ENCODE results near the gene LIPA. TPM values are rescaled to one million over a fixed set of nuclear protein-coding genes. Genes with fewer than 3 reads are reported as not detected.
A peak's percentile ranks its signal among the peaks of the same experiment; 100 is the strongest.

Gene LIPA
- total and polyA plus RNA-seq, 4 donors: 57.7 to 113 (median 66.2) TPM

DNA sequence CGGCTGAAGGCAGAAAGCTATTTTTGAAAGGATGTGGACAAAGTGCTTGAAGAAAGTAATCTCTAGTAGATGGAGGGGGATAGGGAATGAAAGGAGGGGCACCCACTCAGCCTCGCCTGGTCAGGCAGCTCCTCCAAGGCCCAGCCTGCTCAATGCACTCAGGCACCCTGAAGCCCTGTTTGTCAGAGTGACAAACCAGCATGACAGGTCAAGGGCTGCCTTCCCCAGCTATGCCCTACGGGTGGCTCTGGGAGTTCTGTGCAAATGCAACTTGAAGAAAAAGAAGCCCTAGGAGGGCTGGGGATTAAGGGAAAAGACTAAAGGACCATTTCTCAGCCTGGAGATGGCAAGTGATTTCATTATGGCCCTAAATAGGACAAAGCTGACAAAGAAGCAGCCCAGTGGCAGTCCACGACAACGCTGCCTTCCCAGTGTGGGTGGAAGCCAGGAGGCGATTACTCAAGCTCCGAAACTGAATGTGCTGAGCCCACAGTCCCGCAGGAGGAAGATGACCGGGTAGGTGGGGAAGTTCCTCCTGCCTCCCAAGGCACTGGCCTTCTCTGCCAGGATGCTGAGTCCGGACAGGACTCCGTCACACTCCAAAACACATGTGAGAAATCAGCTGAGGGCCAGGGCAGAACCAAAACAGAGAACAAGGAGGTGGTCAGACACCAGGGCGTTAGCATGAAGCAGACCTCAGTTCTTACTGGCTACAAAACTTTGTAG lies 16.3 kb downstream of the LIPA start:
- peaks cover 12% of the 10 kb centered on the region for H3K36me3 ChIP-seq (ENCODE audit: control insufficient read depth, insufficient read depth, low read length)
- DNase-seq (ENCODE audit: low read depth in 4 of 6, low spot score in 6 of 6): peak in 1 of 6 donors; percentile 32
- H3K4me1 ChIP-seq (ENCODE audit: control insufficient read depth, insufficient read depth, low read length): no peaks in the 10 kb centered on the region
- WGBS (ENCODE audit: insufficient coverage): 55% methylated on average over 10 of the region's 12 CpGs
- no peaks in the 10 kb centered on the region for H3K27me3 ChIP-seq (ENCODE audit: control insufficient read depth, insufficient read depth, low read length)
- H3K27ac ChIP-seq (ENCODE audit: low read depth, low read length): no peak overlapping the region
- no peak overlapping the region for H3K4me3 ChIP-seq (ENCODE audit: low read depth, low read length)
- H3K9me3 ChIP-seq (ENCODE audit: control insufficient read depth, insufficient read depth, low read length): no peaks in the 10 kb centered on the region

- no peak overlapping the region for H3K4me3 ChIP-seq (ENCODE audit: low read depth, low read length)
These were observed 18.5 kb downstream of the LIPA start for GRCh38 chr10:89233033-89233432.

GRCh38 chr10:89228962-89229361 lies 22.6 kb downstream of the LIPA start:
- Histone ChIP-seq H3K9me3 (ENCODE audit: control insufficient read depth, insufficient read depth, low read length) (no peaks in the 10 kb centered on the region), H3K4me1 (ENCODE audit: control insufficient read depth, insufficient read depth, low read length) (no peaks in the 10 kb centered on the region), H3K4me3 (ENCODE audit: low read depth, low read length) (no peak overlapping the region)

More at GRCh38 chr10:89233033-89233432, 18.5 kb downstream of the LIPA start:
- Histone ChIP-seq H3K27me3 (ENCODE audit: control insufficient read depth, insufficient read depth, low read length) (no peaks in the 10 kb centered on the region), H3K27ac (ENCODE audit: low read depth, low read length) (no peak overlapping the region), H3K36me3 (ENCODE audit: control insufficient read depth, insufficient read depth, low read length) (peaks cover 5% of the 10 kb centered on the region), H3K4me1 (ENCODE audit: control insufficient read depth, insufficient read depth, low read length) (no peaks in the 10 kb centered on the region), H3K9me3 (ENCODE audit: control insufficient read depth, insufficient read depth, low read length) (no peaks in the 10 kb centered on the region)
- WGBS (ENCODE audit: insufficient coverage): 22% methylated on average over 1 of the region's 2 CpGs
- peak in 1 of 6 donors; percentile 13 for DNase-seq (ENCODE audit: low read depth in 4 of 6, low spot score in 6 of 6)

GRCh38 chr10:89228146-89228545 lies 23.4 kb downstream of the LIPA start:
- no peaks in the 10 kb centered on the region for H3K27me3 ChIP-seq (ENCODE audit: control insufficient read depth, insufficient read depth, low read length)
- H3K27ac ChIP-seq (ENCODE audit: low read depth, low read length): no peak overlapping the region
- WGBS (ENCODE audit: insufficient coverage): 69% methylated on average over 2 of the region's 3 CpGs
- H3K9me3 ChIP-seq (ENCODE audit: control insufficient read depth, insufficient read depth, low read length): no peaks in the 10 kb centered on the region
- no peaks in the 10 kb centered on the region for H3K4me1 ChIP-seq (ENCODE audit: control insufficient read depth, insufficient read depth, low read length)
- H3K4me3 ChIP-seq (ENCODE audit: low read depth, low read length): no peak overlapping the region
- DNase-seq (ENCODE audit: low read depth in 4 of 6, low spot score in 6 of 6): no peak
- peaks cover 3% of the 10 kb centered on the region for H3K36me3 ChIP-seq (ENCODE audit: control insufficient read depth, insufficient read depth, low read length)

More at GRCh38 chr10:89228962-89229361, 22.6 kb downstream of the LIPA start:
- peaks cover 3% of the 10 kb centered on the region for H3K36me3 ChIP-seq (ENCODE audit: control insufficient read depth, insufficient read depth, low read length)
- no peak overlapping the region for H3K27ac ChIP-seq (ENCODE audit: low read depth, low read length)
- DNase-seq (ENCODE audit: low read depth in 4 of 6, low spot score in 6 of 6): no peak
- no peaks in the 10 kb centered on the region for H3K27me3 ChIP-seq (ENCODE audit: control insufficient read depth, insufficient read depth, low read length)

- no CpG with 5 or more reads among the region's 1 CpG for WGBS (ENCODE audit: insufficient coverage)
- Histone ChIP-seq H3K36me3 (ENCODE audit: control insufficient read depth, insufficient read depth, low read length) (peaks cover 3% of the 10 kb centered on the region), H3K27me3 (ENCODE audit: control insufficient read depth, insufficient read depth, low read length) (no peaks in the 10 kb centered on the region), H3K4me3 (ENCODE audit: low read depth, low read length) (no peak overlapping the region), H3K27ac (ENCODE audit: low read depth, low read length) (no peak overlapping the region), H3K4me1 (ENCODE audit: control insufficient read depth, insufficient read depth, low read length) (no peaks in the 10 kb centered on the region), H3K9me3 (ENCODE audit: control insufficient read depth, insufficient read depth, low read length) (no peaks in the 10 kb centered on the region)
- no peak for DNase-seq (ENCODE audit: low read depth in 4 of 6, low spot score in 6 of 6)
These were observed 24.7 kb downstream of the LIPA start for GRCh38 chr10:89226891-89227290.

DNA sequence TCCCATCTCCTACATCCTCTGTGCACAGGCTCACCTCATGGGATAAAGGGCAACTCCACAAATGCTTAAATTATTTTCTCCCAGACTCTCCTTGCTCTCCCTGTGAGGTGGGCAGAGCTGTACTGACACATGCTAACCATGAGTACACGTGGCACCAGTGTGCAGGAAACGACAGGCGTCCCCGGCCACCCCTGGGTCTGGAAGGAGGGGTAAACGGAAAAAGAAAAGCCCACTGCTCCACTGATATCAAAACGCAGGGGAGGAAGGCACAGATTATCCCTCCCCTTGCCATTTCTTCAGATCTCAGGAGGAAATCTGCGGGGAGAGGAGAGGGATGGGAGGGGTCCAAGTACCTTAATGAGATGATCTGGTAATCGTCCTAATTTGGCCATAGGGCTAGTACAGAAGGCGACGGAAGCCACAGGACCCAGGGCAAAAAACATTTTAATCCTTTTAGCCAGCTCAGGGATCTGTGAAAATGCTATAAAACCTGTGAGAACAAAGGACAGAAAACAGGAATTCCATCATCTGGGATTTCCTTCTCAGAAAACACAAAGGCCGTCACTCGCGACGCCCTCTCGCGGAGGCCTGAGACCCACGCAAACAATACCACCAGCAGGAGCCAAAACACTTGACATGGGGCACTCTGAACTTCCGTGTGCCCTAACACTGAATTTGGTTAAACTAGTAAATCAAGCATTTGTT lies 26.7 kb downstream of the LIPA start:
- WGBS (ENCODE audit: insufficient coverage): 47% methylated on average over 6 of the region's 18 CpGs
- peak in 2 of 6 donors; percentile 62 to 80 for DNase-seq (ENCODE audit: low read depth in 4 of 6, low spot score in 6 of 6)
- H3K4me1 ChIP-seq (ENCODE audit: control insufficient read depth, insufficient read depth, low read length): peaks cover 2% of the 10 kb centered on the region

DNA sequence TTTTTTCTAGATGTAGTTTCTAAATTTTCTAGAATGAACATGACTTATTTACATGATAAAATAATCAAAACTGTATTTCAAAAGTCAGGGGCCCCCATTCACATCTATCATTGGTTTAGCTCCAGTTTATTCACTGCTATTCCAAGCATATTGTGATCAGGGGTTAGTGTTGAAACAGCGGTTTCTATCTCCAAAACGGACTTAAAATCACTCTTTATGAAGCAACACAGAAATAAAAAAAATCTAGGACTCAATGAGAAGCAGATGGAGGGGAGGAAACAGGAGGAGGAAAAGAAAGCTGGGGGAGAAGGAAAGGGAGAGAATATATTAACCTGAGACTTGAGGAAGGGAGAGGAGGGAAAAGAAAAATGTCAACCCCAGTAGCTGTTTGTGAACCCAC lies 29.7 kb downstream of the LIPA start:
- H3K36me3 ChIP-seq (ENCODE audit: control insufficient read depth, insufficient read depth, low read length): peaks cover 4% of the 10 kb centered on the region
- no peak overlapping the region for H3K4me3 ChIP-seq (ENCODE audit: low read depth, low read length)
- WGBS (ENCODE audit: insufficient coverage): no CpG with 5 or more reads among the region's 2 CpGs
- no peaks in the 10 kb centered on the region for H3K27me3 ChIP-seq (ENCODE audit: control insufficient read depth, insufficient read depth, low read length)
- H3K4me1 ChIP-seq (ENCODE audit: control insufficient read depth, insufficient read depth, low read length): peaks cover 7% of the 10 kb centered on the region
- no peaks in the 10 kb centered on the region for H3K9me3 ChIP-seq (ENCODE audit: control insufficient read depth, insufficient read depth, low read length)
- DNase-seq (ENCODE audit: low read depth in 4 of 6, low spot score in 6 of 6): no peak
- H3K27ac ChIP-seq (ENCODE audit: low read depth, low read length): no peak overlapping the region

More for the DNA sequence above, 26.7 kb downstream of the LIPA start:
- H3K27ac ChIP-seq (ENCODE audit: low read depth, low read length): peak overlapping the region; percentile 7
- peaks cover 3% of the 10 kb centered on the region for H3K36me3 ChIP-seq (ENCODE audit: control insufficient read depth, insufficient read depth, low read length)
- H3K9me3 ChIP-seq (ENCODE audit: control insufficient read depth, insufficient read depth, low read length): no peaks in the 10 kb centered on the region
- H3K4me3 ChIP-seq (ENCODE audit: low read depth, low read length): no peak overlapping the region
- H3K27me3 ChIP-seq (ENCODE audit: control insufficient read depth, insufficient read depth, low read length): no peaks in the 10 kb centered on the region

GRCh38 chr10:89219513-89220218 lies 31.9 kb downstream of the LIPA start:
- 55% methylated on average over 1 of the region's 4 CpGs for WGBS (ENCODE audit: insufficient coverage)

DNA sequence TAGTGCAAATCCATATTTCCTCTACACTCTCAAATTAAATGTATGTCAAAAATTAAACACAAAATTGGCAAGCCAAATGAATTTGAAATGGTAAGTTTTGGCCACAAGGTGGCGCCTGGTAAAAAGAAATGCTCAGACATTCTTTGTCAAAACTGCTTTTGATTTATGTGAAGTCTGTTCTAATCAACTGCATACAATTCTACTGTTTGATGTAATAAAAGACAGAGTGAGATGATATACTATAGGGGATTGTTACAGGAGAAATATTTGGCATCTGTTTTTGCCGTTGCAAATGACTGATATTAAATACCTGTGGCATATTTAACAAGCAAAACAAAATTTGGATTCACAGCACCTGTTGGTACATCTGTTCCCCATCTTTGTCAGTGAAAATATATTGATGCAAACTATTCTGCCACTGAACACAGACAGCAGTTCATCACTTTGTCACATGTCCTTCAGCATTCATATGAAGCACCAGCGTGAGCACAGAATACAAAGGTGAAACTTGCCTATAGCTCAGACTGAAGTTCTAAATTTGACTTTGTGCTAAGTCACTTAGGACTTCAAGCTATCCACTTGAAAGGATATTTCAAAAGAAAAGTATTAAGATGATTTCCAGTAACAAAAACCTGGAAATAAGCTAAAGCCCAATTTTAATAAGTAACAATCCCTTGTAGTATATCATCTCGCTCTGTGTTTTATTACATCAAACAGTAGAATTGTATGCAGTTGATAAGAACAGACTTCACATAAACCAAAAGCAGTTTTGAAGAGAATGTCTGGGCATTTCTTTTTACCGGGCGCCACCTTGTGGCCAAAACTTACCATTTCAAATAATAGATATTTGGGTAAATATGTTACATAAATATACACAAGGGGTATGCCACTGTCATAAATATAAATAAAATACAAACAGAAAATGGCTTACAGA lies 34.3 kb downstream of the LIPA start:
- H3K9me3 ChIP-seq (ENCODE audit: control insufficient read depth, insufficient read depth, low read length): no peaks in the 10 kb centered on the region
- H3K4me1 ChIP-seq (ENCODE audit: control insufficient read depth, insufficient read depth, low read length): peaks cover 7% of the 10 kb centered on the region
- peak in 2 of 6 donors; percentile 83 to 89 for DNase-seq (ENCODE audit: low read depth in 4 of 6, low spot score in 6 of 6)
- no CpG with 5 or more reads among the region's 6 CpGs for WGBS (ENCODE audit: insufficient coverage)
- H3K4me3 ChIP-seq (ENCODE audit: low read depth, low read length): no peak overlapping the region
- H3K36me3 ChIP-seq (ENCODE audit: control insufficient read depth, insufficient read depth, low read length): peaks cover 4% of the 10 kb centered on the region
- H3K27me3 ChIP-seq (ENCODE audit: control insufficient read depth, insufficient read depth, low read length): no peaks in the 10 kb centered on the region
- H3K27ac ChIP-seq (ENCODE audit: low read depth, low read length): peak overlapping the region; percentile 47

More at GRCh38 chr10:89219513-89220218, 31.9 kb downstream of the LIPA start:
- peak in 2 of 6 donors; percentile 37 to 52 for DNase-seq (ENCODE audit: low read depth in 4 of 6, low spot score in 6 of 6)
- Histone ChIP-seq H3K27ac (ENCODE audit: low read depth, low read length) (no peak overlapping the region), H3K36me3 (ENCODE audit: control insufficient read depth, insufficient read depth, low read length) (peaks cover 4% of the 10 kb centered on the region), H3K4me1 (ENCODE audit: control insufficient read depth, insufficient read depth, low read length) (peaks cover 7% of the 10 kb centered on the region), H3K9me3 (ENCODE audit: control insufficient read depth, insufficient read depth, low read length) (no peaks in the 10 kb centered on the region), H3K4me3 (ENCODE audit: low read depth, low read length) (no peak overlapping the region), H3K27me3 (ENCODE audit: control insufficient read depth, insufficient read depth, low read length) (no peaks in the 10 kb centered on the region)

All from spinal cord (tissue), 10 donors.